Nephron progenitor cell (in vitro differentiated cells): ENCODE results near the gene DYNLRB1.
A peak's percentile ranks its signal among the peaks of the same experiment; 100 is the strongest.

Source experiments
- DNase-seq: peaks from one replicate; pipeline ENCODE4 v3.0.0; 2021
- H3K27ac Mint-ChIP-seq: 2 replicates; pipeline ENCODE4 v1.8.0; 2021; ENCODE audit warnings: mild to moderate bottlenecking, moderate library complexity, mixed read lengths
- H3K27me3 Mint-ChIP-seq: 2 replicates; pipeline ENCODE4 v1.8.0; 2021; ENCODE audit warnings: mild to moderate bottlenecking, low read depth, mixed read lengths; ENCODE audit not compliant: poor library complexity
- H3K36me3 Mint-ChIP-seq: 2 replicates; pipeline ENCODE4 v1.8.0; 2021; ENCODE audit warnings: low read depth, mixed read lengths
- H3K4me1 Mint-ChIP-seq: 2 replicates; pipeline ENCODE4 v1.8.0; 2021; ENCODE audit warnings: mixed read lengths
- H3K4me3 Mint-ChIP-seq: 2 replicates; pipeline ENCODE4 v1.8.0; 2021; ENCODE audit warnings: mild to moderate bottlenecking, moderate library complexity, mixed read lengths
- H3K9me3 Mint-ChIP-seq: 2 replicates; pipeline ENCODE4 v1.8.0; 2021; ENCODE audit warnings: mild to moderate bottlenecking, moderate library complexity, mixed read lengths
- CTCF ChIP-seq: fragments of 200-600 bp; sonication (generic); IDR thresholded peaks from 2 replicates; pipeline ENCODE4 v1.5.0; 2021; ENCODE audit warnings: antibody characterized with exemption

Gene DYNLRB1

DNA sequence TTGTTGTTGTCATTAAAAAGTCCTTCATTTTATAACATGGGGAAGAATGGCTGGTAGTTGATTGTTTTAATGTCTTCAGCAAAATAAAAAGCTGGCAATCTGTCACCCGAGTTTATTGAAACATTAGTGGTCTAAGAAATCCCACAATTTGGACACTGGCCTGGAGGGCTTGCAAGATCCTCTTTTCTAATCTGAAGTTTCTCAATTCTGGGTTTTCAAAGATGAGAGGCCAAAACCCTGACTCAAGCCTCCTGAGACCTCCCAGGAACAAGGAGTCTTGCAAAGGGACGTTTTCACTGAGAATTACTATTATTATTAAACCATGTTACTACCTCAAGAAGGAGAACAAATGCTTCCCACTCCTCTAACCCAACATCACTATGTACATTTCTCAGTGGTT lies 61.8 kb downstream of the DYNLRB1 start:
- Mint-ChIP-seq H3K4me1 (peaks cover 36% of the 10 kb centered on the region), H3K36me3 (peaks cover 32% of the 10 kb centered on the region), H3K4me3 (no peak overlapping the region), H3K27ac (no peak overlapping the region), H3K27me3 (no peaks in the 10 kb centered on the region), H3K9me3 (no peaks in the 10 kb centered on the region)
- no peak for TF ChIP-seq CTCF
- DNase-seq, result no peak

DNA sequence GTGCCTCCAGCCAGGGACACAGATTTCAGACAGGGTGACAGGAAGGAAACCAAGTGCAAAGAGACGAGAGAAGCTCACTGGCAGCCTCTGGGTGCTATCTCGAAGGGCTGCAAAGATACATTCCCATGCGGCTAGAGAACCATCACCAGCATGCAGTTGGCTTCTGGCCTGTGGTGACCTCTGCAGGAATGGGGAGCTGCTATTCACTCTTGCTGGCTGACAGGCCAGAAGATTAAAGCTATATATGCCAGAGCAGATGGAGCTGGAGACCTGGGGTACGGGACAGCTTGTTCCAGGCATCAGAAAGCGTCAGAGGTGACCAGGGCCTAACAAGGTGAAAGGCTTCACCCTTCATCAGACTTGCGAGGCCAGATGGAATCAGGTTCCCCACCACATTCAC lies 62.3 kb downstream of the DYNLRB1 start:
- peaks cover 27% of the 10 kb centered on the region for H3K36me3 Mint-ChIP-seq
- no peak for TF ChIP-seq CTCF
- peak overlapping the region; percentile 43 for H3K27ac Mint-ChIP-seq
- H3K27me3 Mint-ChIP-seq, result no peaks in the 10 kb centered on the region
- peaks cover 41% of the 10 kb centered on the region for H3K4me1 Mint-ChIP-seq
- no peak overlapping the region for H3K4me3 Mint-ChIP-seq
- no peak for DNase-seq
- H3K9me3 Mint-ChIP-seq, result no peaks in the 10 kb centered on the region

DNA sequence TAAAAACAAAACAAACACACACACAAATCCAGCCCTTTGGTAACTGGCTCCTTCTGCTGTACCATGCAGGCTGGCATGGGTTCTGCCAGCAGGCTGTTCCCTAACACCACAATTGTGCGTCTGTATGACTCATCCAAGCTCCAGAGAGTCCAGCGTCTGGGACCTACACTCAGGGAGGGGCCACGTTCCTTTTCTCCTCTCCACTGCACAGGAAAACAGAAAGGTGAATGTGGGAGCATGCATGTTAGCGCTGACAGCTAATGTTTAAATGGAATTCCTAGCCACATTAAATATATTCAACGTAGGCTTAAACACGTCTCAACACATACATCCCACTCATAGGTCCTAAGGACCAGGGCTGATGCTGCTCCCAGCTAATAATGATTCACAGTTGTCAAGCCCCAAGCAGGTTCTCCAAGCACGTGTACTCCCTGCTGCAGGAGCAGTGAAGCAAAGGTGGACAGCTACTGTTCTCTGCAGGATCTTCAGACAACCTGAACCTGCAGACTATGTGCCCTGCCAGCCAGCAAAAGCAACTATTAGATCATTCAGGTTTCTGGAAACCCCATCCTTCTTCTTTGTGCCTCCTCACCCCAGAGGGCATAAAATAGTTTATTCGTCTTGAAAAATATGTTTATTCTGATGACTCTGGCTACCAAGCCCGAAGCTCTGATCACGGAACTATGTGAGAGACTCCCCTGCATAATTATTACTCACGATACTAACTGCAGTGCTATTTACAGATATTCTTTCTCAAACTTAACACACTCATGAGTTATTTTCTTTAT lies 63.2 kb downstream of the DYNLRB1 start:
- peaks cover 20% of the 10 kb centered on the region for H3K36me3 Mint-ChIP-seq
- H3K4me3 Mint-ChIP-seq, result no peak overlapping the region
- H3K4me1 Mint-ChIP-seq, result peaks cover 41% of the 10 kb centered on the region
- no peaks in the 10 kb centered on the region for H3K9me3 Mint-ChIP-seq
- no peaks in the 10 kb centered on the region for H3K27me3 Mint-ChIP-seq
- no peak for DNase-seq
- H3K27ac Mint-ChIP-seq, result no peak overlapping the region
- no peak for TF ChIP-seq CTCF

- no peak for DNase-seq
- Mint-ChIP-seq H3K27ac (no peak overlapping the region), H3K9me3 (no peaks in the 10 kb centered on the region), H3K36me3 (peaks cover 18% of the 10 kb centered on the region), H3K27me3 (no peaks in the 10 kb centered on the region), H3K4me3 (no peak overlapping the region), H3K4me1 (peaks cover 41% of the 10 kb centered on the region)
- no peak for TF ChIP-seq CTCF
These were observed 64.0 kb downstream of the DYNLRB1 start for GRCh38 chr20:34579979-34580940.

- H3K4me3 Mint-ChIP-seq, result no peak overlapping the region
- peaks cover 15% of the 10 kb centered on the region for H3K36me3 Mint-ChIP-seq
- H3K4me1 Mint-ChIP-seq, result peaks cover 41% of the 10 kb centered on the region
- no peak for DNase-seq
- peak overlapping the region; percentile 24 for H3K27ac Mint-ChIP-seq
- no peaks in the 10 kb centered on the region for H3K9me3 Mint-ChIP-seq
- TF ChIP-seq CTCF, result no peak
- H3K27me3 Mint-ChIP-seq, result no peaks in the 10 kb centered on the region
These were observed 65.3 kb downstream of the DYNLRB1 start for GRCh38 chr20:34581341-34582184.
